ENCODE data around the gene TSPAN12. TPM values are rescaled to one million over a fixed set of nuclear protein-coding genes. Genes with fewer than 3 reads are reported as not detected.

Gene TSPAN12
- total RNA-seq, 1 experiment from 2014 or later, result 17.3 TPM

GRCh38 chr7:120806669-120807068 is 51.3 kb downstream of the TSPAN12 start:
- Mint-ChIP-seq H3K9me3 (no peaks in the 10 kb centered on the region), H3K27ac (no peak overlapping the region), H3K4me3 (no peak overlapping the region), H3K36me3 (no peaks in the 10 kb centered on the region), H3K27me3 (ENCODE audit: low read depth) (no peaks in the 10 kb centered on the region), H3K4me1 (0 out of 2 replicates have a peak, but pooled peaks cover 3% of the 10 kb centered on the region)
- ChIA-PET POLR2A (no interaction called here), CTCF (interaction anchor here (1.5 to 3.0 kb wide), 4 partner anchors 9 to 301 kb away, joined by 4 to 28 read pairs (median 7); no protein-coding TSS in a partner anchor)
- no peak for ATAC-seq
- TF ChIP-seq NR3C1 (CRISPR knock-in tag; conservative IDR thresholded peaks at IDR 0.05; ENCODE audit: low read depth) (no peak), IRF1 (CRISPR knock-in tag; IDR thresholded peaks at IDR 0.05) (no peak), JUN (CRISPR knock-in tag; IDR thresholded peaks at IDR 0.05) (no peak), KAT7 (CRISPR knock-in tag; IDR thresholded peaks at IDR 0.05; ENCODE audit: borderline replicate concordance) (no peak), ZNF532 (CRISPR knock-in tag; IDR thresholded peaks at IDR 0.05; ENCODE audit: borderline replicate concordance) (no peak), OVOL2 (CRISPR knock-in tag; IDR thresholded peaks at IDR 0.05; ENCODE audit: borderline replicate concordance) (no peak), MYBL2 (CRISPR knock-in tag; IDR thresholded peaks at IDR 0.05) (no peak), JAZF1 (CRISPR knock-in tag; IDR thresholded peaks at IDR 0.05) (no peak), ZBTB21 (CRISPR knock-in tag; IDR thresholded peaks at IDR 0.05; ENCODE audit: borderline replicate concordance) (no peak), SP1 (CRISPR knock-in tag; conservative IDR thresholded peaks at IDR 0.05) (no peak), AR (CRISPR knock-in tag; IDR thresholded peaks at IDR 0.05) (no peak), USF1 (CRISPR knock-in tag; IDR thresholded peaks at IDR 0.05) (no peak), ERG (CRISPR knock-in tag; IDR thresholded peaks at IDR 0.05) (no peak), NR1H2 (CRISPR knock-in tag; IDR thresholded peaks at IDR 0.05) (no peak), ATF3 (CRISPR knock-in tag; conservative IDR thresholded peaks at IDR 0.05) (no peak), SOX15 (CRISPR knock-in tag; IDR thresholded peaks at IDR 0.05) (no peak), FOXP4 (CRISPR knock-in tag; IDR thresholded peaks at IDR 0.05) (no peak)
- no peak for DNase-seq (ENCODE audit: low spot score)
